ENCODE results near the gene EHF.

DNA sequence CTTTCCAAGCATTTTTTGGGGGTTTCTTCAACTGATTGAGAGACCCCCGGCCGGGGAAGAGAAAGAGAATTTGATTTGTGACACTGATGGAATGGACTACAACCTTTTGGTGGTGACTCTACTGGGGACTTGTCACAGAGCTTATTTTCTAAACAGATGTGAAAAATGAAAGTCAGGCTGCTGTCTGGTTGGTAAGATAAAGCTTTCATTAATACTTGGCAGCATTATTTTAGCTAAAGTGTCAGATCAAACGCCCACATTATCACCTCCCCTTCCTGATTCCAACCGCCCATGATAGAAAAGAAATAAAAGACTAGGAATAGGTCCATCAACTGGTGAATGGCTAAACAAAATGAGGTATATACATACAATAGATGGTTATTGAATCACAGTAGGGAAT lies 45.6 kb upstream of the EHF start:
- TF ChIP-seq, protein P1, sequence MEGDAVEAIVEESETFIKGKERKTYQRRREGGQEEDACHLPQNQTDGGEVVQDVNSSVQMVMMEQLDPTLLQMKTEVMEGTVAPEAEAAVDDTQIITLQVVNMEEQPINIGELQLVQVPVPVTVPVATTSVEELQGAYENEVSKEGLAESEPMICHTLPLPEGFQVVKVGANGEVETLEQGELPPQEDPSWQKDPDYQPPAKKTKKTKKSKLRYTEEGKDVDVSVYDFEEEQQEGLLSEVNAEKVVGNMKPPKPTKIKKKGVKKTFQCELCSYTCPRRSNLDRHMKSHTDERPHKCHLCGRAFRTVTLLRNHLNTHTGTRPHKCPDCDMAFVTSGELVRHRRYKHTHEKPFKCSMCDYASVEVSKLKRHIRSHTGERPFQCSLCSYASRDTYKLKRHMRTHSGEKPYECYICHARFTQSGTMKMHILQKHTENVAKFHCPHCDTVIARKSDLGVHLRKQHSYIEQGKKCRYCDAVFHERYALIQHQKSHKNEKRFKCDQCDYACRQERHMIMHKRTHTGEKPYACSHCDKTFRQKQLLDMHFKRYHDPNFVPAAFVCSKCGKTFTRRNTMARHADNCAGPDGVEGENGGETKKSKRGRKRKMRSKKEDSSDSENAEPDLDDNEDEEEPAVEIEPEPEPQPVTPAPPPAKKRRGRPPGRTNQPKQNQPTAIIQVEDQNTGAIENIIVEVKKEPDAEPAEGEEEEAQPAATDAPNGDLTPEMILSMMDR (conservative IDR thresholded peaks at IDR 0.05 in 1 of 2, IDR thresholded peaks at IDR 0.05 in 1 of 2; ENCODE audit: low read depth in 1 of 2, low read length in 2 of 2) = no peak
- TF ChIP-seq EZH2 (IDR thresholded peaks at IDR 0.05; ENCODE audit: low read length, missing control alignments) = no peak

Data from fibroblast of lung (primary cell).